ENCODE measurements around the gene VCL.
"Not testable (repeated sequence)": the region's sequence is repeated elsewhere in the genome, so short reads cannot be mapped to it uniquely, and the experiment has no call there.

VCL gene

GRCh38 chr10:74113546-74113945 lies 115.6 kb downstream of the VCL start:
- DNase-seq = no peak

- DNase-seq = no peak
These were observed 116.1 kb downstream of the VCL start for GRCh38 chr10:74114041-74114448.

GRCh38 chr10:74117738-74118137 lies 119.8 kb downstream of the VCL start:
- no peak for DNase-seq

DNA sequence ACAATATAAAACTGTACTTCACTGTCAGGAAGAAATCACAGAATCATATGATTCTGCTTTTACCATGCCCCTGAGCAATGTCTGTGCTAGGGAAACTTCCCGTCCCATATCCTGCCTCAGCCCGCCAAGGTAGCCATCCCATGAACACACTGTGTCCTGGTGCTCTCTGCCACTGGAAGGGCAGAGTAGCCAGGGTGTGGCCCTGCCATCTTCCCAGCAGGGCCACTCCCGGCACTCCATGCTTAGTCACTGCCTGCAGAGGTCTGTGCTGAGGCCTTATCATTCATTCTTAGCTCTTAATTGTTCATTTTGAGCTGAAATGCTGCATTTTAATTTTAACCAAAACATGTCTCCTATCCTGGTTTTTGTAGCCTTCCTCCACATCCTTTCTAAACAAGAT lies 120.9 kb downstream of the VCL start:
- no peak for DNase-seq

DNA sequence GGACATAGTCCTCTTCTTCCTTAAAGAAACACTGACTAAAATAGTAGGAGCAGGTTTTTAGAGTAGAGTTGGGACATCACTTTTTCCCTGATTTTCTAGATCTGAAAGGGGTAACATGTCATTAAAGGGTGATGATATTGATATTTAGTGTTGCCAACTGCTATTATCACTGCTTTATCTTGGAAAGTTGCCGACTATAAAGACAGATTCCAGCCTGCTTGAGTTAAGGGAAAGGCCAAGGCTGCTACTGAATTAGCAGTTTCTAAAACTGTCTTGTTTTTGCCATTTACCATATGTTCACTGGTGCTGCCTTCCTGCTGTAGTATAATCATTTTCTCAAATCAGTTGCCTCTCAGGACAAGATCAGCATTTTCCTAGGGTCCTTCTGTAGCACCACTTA lies 123.0 kb downstream of the VCL start:
- no peak for DNase-seq

DNA sequence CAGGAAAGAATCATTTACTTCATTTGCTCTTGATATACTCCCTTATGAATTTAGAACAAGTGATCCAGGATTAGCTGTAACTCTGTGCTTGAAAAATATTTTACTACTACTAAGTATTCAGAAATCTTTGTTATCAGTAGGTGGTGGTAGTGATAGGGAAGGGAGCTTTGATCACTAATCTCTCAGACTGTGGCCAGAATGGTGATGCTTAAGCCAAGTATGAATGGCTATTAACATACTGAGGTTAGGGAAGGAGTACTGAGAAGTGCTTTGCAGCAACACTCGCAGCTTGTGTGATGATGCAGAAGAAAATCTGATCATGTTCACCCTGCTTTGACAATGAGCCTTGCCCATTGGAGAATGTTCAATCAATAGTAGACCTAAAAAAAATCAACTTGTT lies 123.5 kb downstream of the VCL start:
- DNase-seq = no peak

- DNase-seq = no peak
These were observed 124.1 kb downstream of the VCL start for GRCh38 chr10:74122060-74122459.

- no peak for DNase-seq
These were observed 125.2 kb downstream of the VCL start for GRCh38 chr10:74123081-74123480.

DNA sequence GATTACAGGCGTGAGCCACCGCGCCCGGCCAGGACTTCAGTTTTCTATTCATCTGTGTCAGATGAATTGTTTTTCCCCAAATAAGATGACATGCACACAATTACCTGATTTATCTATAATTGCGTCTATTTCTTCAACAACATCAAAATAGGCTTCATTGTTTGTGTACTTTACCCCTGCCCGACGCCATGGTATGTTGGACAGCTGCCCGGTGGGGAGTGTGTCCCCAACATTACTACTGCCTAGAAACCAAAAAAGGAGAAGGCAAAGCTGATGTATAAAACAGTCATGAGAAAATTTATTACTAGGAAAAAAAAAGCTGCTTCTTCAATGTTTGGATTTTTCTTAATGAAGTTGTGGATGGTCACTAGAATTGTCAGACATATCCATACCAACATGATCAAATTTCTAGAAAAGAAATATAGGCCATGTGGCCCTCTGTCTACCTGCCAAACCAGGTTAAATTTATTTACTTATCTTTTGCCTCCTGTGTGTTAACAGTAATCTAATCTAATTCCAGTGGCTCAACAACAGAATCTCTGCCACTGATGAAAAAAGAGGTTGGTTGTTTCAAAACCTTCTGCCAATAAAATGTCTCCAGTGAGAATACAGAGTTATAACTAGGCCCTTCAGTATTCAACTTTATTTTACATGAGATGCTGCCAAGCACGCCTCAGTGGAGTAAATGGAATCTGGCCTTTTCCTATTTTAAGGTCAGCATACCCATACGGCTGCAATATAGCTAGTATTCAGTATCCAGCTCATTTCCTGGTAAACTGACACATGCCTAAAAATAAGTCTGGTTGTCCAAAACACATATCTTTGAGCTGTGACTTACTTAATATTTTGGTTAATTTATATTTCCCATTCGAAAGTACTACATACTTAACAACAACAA lies 136.3 kb downstream of the VCL start:
- peak; percentile 50 for DNase-seq

DNA sequence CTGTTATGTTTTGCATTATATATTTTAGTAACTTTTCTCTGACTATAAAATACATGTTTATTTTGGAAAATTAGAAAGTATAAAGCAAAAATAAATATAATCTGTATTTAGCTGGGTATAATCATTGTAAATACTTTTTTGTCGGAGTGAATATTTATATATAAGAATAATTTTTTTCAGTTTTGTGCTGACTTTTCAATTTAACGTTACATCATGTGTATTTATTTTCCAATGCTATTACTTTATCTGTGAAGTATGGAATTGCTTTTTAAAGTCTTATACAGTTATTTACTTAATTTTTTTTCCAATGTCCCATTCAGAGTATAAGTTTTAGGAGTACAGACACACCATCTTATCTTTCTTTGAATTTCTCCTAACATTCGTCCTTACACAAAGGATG lies 137.5 kb downstream of the VCL start:
- DNase-seq = no peak

DNA sequence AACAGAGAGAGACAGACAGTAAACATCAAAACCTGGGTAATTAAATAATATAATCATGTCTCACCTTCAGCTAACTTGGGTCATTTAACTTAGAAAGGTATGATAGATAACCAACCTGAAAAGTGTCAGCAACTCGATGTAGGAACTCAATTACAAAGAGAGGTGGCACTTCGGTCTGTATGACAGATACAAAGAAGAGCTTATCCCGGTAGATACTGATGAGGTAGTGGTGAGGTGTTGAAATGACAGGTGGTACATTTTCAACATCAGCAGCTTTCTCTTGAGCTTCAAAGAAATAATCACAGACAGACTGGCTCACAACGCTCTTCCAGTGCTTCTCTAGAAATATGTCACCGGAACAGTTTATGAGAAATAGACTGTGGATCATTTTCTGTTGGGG lies 140.1 kb downstream of the VCL start:
- DNase-seq = no peak

GRCh38 chr10:74138596-74138995 lies 140.7 kb downstream of the VCL start:
- DNase-seq = not testable (repeated sequence)

DNA sequence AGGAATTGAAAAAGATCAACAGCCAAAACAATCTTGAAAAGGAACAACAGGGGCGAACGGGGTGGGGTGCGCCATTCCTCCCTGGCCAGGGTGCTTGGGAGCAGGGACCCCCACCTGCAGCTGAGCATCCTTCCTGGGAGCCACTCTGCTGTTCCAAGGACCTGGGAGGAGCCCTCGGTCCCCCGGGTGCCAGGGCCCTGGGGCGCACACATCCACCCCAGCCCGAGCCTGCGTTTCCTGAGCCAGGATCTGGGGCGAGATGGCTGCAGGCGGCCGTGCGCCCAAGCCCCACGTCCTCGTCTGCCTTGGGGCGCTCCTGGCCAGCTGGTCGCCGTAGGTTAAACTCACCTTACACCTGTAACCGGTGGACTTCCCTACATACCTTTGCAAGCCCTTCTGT lies 142.1 kb downstream of the VCL start:
- DNase-seq = no peak

DNA sequence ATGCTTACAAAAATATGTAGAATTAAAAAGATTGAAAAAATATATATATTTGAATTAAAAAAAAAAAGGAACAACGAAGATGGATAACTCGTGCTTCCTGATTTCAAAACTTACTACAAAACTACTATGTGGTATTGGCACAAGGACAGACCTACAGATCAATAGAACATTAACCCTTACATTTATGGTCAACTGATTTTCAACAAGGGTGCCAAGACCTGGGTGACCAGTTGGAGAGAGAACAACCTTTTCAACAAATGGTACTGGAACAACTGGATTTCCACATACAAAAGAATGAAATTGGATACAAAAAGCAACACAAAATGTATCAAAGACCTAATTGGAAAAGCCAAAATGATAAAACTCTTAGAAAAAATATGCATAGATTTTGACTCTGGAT lies 142.6 kb downstream of the VCL start:
- no peak for DNase-seq

- DNase-seq = no peak
These were observed 147.2 kb downstream of the VCL start for GRCh38 chr10:74145133-74145532.

DNA sequence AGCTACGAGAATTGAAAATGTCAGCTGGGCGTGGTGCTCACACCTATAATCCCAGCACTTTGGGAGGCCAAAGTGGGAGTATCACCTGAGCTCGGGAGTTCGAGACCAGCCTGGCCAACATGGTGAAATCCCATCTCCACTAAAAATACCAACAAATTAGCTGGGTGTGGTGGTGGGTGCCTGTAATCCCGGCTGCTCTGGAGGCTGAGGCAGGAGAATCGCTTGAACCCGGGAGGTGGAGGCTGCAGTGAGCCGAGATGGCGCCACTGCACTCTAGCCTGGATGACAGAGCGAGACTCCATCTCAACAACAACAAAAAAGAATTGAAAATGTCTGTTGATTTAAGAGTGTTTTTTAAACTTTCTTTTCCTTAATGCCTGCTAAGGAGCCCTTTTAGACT lies 149.1 kb downstream of the VCL start:
- DNase-seq = not testable (repeated sequence)

DNA sequence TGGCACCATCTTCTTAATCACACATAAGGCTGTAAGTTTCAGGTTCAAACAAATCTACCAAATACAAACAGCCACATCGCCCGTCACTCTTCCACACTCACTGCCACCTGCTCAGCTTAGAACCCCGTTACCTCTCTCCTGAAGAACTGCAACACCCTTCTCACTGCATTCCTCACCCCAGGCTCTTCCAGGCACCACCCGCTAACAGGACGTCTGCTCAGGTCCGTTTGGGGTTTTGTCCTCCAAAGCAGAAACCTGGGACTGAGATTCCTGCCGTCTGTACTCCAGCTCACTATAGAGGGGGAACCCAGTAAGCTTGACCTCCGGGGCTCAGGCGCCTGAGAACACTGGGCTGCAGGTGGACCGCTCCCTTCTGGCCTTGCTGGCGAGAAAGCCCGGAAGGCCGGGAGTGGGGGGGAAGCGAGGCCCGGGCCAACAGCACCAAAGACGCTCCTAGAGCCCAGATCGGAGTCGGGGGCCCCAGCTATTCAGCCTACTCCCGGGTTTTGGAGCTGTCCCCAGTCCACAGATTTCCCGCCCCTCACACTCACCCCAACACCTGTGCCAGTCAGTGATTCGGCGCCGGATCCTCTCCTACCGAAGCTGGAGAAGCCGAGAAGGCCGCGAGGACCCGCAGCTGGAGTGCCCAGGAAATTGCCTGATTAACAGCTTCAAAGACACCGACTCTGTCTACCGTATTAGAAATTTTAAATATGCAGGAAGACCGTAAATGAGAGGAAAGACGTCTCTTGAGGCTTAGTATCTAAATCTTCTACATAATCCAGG lies 152.5 kb downstream of the VCL start, which contains the start of gene AP3M1:
Gene AP3M1 (minus strand): TSS at position 625 of the 786 bp plus-strand sequence. CDS start 12,449 bp downstream, outside the sequence.
- no peak for DNase-seq

- DNase-seq = peak; percentile 83
These were observed 153.3 kb downstream of the VCL start, which contains the start of gene ADK for GRCh38 chr10:74150990-74151878. TSS of gene ADK (plus strand) at chr10:74151221. CDS start at chr10:74151279, 58 bp downstream.

- DNase-seq = no peak
These were observed 154.2 kb downstream of the VCL start for GRCh38 chr10:74151879-74152722.

DNA sequence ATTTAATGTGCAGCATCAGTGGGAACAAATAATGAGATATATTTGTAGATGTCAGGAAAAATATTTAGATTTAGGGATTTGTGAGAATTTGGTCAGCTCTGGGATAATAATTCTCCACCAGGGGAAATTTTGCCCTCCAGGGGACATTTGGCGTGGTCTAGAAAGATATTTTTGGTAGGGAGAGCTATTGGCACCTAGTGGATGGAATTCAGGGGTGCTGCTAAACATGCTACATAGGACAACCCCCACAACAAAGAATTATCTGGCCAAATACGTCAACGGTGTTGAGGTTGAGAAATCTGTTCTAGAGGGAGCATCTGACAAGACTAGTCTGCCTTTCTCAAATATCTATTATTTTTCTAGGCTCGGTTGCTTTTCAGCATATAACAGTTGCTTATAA lies 155.2 kb downstream of the VCL start:
- DNase-seq = no peak

GRCh38 chr10:74153676-74154075 lies 155.8 kb downstream of the VCL start:
- no peak for DNase-seq

GRCh38 chr10:74156919-74157289 lies 159.0 kb downstream of the VCL start:
- DNase-seq = no peak

All from NCI-H2081 treated with DMSO at 0.1 percent for 48 hours (cell line).